Neural cell (in vitro differentiated cells): ENCODE measurements around the gene HSPBAP1. TPM values are rescaled to one million over a fixed set of nuclear protein-coding genes. Genes with fewer than 3 reads are reported as not detected.

ENCODE experiments used
- H2AFZ ChIP-seq: fragments of 200-600, 300-800 bp; sonication (generic), shearing (Covaris generic); 2 replicates; pipeline ENCODE4 v1.6.0; 2014; ENCODE audit warnings: low read depth, mild to moderate bottlenecking, antibody characterized with exemption, low read length, moderate library complexity
- H3F3A ChIP-seq: fragments of 200-600 bp; shearing (Covaris generic); 2 replicates; pipeline ENCODE4 v1.6.1; 2016; ENCODE audit warnings: mild to moderate bottlenecking, moderate library complexity, mixed read lengths, antibody characterized with exemption, low read length; ENCODE audit not compliant: insufficient read depth, poor library complexity, severe bottlenecking
- H3K27ac ChIP-seq: fragments of 200-600, 300-800 bp; sonication (generic), shearing (Covaris generic); 2 replicates; pipeline ENCODE4 v1.5.1; 2014; ENCODE audit warnings: mild to moderate bottlenecking, low read length, moderate library complexity
- H3K27me3 ChIP-seq: fragments of 300-800, 200-600 bp; sonication (generic), shearing (Covaris generic); 2 replicates; pipeline ENCODE4 v1.6.0; 2014; ENCODE audit warnings: mild to moderate bottlenecking, low read depth, low read length, moderate library complexity; ENCODE audit not compliant: insufficient read depth
- H3K36me3 ChIP-seq: fragments of 300-800, 200-600 bp; sonication (generic), shearing (Covaris generic); 2 replicates; pipeline ENCODE4 v1.5.1; 2014; ENCODE audit warnings: mild to moderate bottlenecking, antibody characterized with exemption, low read length, moderate library complexity; ENCODE audit not compliant: insufficient read depth
- H3K4me2 ChIP-seq: fragments of 300-800, 200-600 bp; sonication (generic), shearing (Covaris generic); 2 replicates; pipeline ENCODE4 v1.6.0; 2014; ENCODE audit warnings: mild to moderate bottlenecking, low read length
- H3K4me3 ChIP-seq: fragments of 300-800, 200-600 bp; sonication (generic), shearing (Covaris generic); 2 replicates; pipeline ENCODE4 v1.5.1; 2014; ENCODE audit warnings: mild to moderate bottlenecking, low read length, moderate library complexity
- H3K79me2 ChIP-seq: fragments of 200-600 bp; shearing (Covaris generic); replicated peaks from 2 replicates; pipeline ENCODE4 v1.6.0; 2014; ENCODE audit warnings: mild to moderate bottlenecking, low read length, moderate library complexity; ENCODE audit not compliant: insufficient read depth
- H3K9ac ChIP-seq: fragments of 300-800, 200-600 bp; sonication (generic), shearing (Covaris generic); 2 replicates; pipeline ENCODE4 v1.6.1; 2016; ENCODE audit warnings: mild to moderate bottlenecking, low read length, mixed read lengths
- H3K9me2 ChIP-seq: fragments of 200-600 bp; shearing (Covaris generic); 2 replicates; pipeline ENCODE4 v1.6.1; 2016; ENCODE audit warnings: mild to moderate bottlenecking, low read length, mixed read lengths; ENCODE audit not compliant: insufficient read depth
- H3K9me3 ChIP-seq: fragments of 200-600, 300-800 bp; sonication (generic), shearing (Covaris generic); 2 replicates; pipeline ENCODE4 v1.6.1; 2016; ENCODE audit warnings: mild to moderate bottlenecking, mixed run types, low read length, moderate library complexity, mixed read lengths
- H4K20me1 ChIP-seq: fragments of 200-600 bp; shearing (Covaris generic); 2 replicates; pipeline ENCODE4 v1.6.1; 2016; ENCODE audit warnings: mild to moderate bottlenecking, mixed run types; ENCODE audit not compliant: insufficient read depth
- CTCF ChIP-seq: fragments of 450-650 bp; IDR thresholded peaks from 2 replicates; pipeline ENCODE4 v1.5.1; 2014; ENCODE audit warnings: antibody characterized with exemption, mild to moderate bottlenecking, moderate library complexity; ENCODE audit not compliant: poor library complexity, severe bottlenecking
- EP300 ChIP-seq: fragments of 450-650 bp; conservative IDR thresholded peaks from 2 replicates; pipeline ENCODE4 v1.6.1; 2014; ENCODE audit warnings: antibody characterized with exemption, mild to moderate bottlenecking, moderate library complexity; ENCODE audit not compliant: poor library complexity, severe bottlenecking
- EZH2 ChIP-seq: fragments of 200-600, 300-800 bp; shearing (Covaris generic), sonication (generic); IDR thresholded peaks from 2 replicates; pipeline ENCODE4 v1.6.1; 2014; ENCODE audit warnings: antibody characterized with exemption, low read length, borderline replicate concordance, mild to moderate bottlenecking; ENCODE audit not compliant: insufficient read depth, poor library complexity, severe bottlenecking
- MXI1 ChIP-seq: fragments of 450-650 bp; conservative IDR thresholded peaks from 2 replicates; pipeline ENCODE4 v1.6.1; 2014; ENCODE audit warnings: antibody characterized with exemption, mild to moderate bottlenecking; ENCODE audit not compliant: poor library complexity, severe bottlenecking
- POLR2AphosphoS5 ChIP-seq: IDR thresholded peaks from 2 replicates; pipeline ENCODE4 v1.6.1; 2012
- RAD21 ChIP-seq: fragments of 450-650 bp; conservative IDR thresholded peaks from 2 replicates; pipeline ENCODE4 v1.6.1; 2014; ENCODE audit warnings: antibody characterized with exemption, mild to moderate bottlenecking, moderate library complexity
- REST ChIP-seq: IDR thresholded peaks from 2 replicates; pipeline ENCODE4 v1.6.1; 2012; ENCODE audit warnings: borderline replicate concordance
- SMC3 ChIP-seq: fragments of 450-650 bp; conservative IDR thresholded peaks from 2 replicates; pipeline ENCODE4 v1.6.1; 2014; ENCODE audit warnings: antibody characterized with exemption, mild to moderate bottlenecking, moderate library complexity; ENCODE audit not compliant: poor library complexity
- TAF1 ChIP-seq: IDR thresholded peaks from 2 replicates; pipeline ENCODE4 v1.6.1; 2012; ENCODE audit warnings: low read depth
- polyA plus RNA-seq: library from polyadenylated mRNA; depleted of rRNA; stranded (reverse); fragments of >200 nt; gene quantifications from 2 replicates; pipeline ENCODE4 v1.2.3, GENCODE V29; 2014

HSPBAP1 gene
- polyA plus RNA-seq, 1 donor from 2014 or later: 8.6 TPM

- no peaks in the 10 kb centered on the region for H3F3A ChIP-seq
- H3K36me3 ChIP-seq: no peaks in the 10 kb centered on the region
- TF ChIP-seq REST (no peak), SMC3 (no peak), EP300 (no peak), POLR2AphosphoS5 (no peak), RAD21 (no peak)
- no peaks in the 10 kb centered on the region for H4K20me1 ChIP-seq
- no peaks in the 10 kb centered on the region for H3K9me3 ChIP-seq
- no peak overlapping the region for H3K4me2 ChIP-seq
- H2AFZ ChIP-seq: no peak overlapping the region
- H3K9me2 ChIP-seq: no peaks in the 10 kb centered on the region
- no peaks in the 10 kb centered on the region for H3K27me3 ChIP-seq
- no peak overlapping the region for H3K9ac ChIP-seq
- no peaks in the 10 kb centered on the region for H3K79me2 ChIP-seq
- H3K4me3 ChIP-seq: no peak overlapping the region
- H3K27ac ChIP-seq: no peak overlapping the region
Measured at GRCh38 chr3:122758877-122759560, 34.6 kb downstream of the HSPBAP1 start.

- Histone ChIP-seq H3K36me3 (no peaks in the 10 kb centered on the region), H3K27ac (no peak overlapping the region), H2AFZ (no peak overlapping the region), H4K20me1 (no peaks in the 10 kb centered on the region), H3K9me2 (no peaks in the 10 kb centered on the region), H3K79me2 (no peaks in the 10 kb centered on the region), H3K4me2 (no peak overlapping the region), H3F3A (no peaks in the 10 kb centered on the region), H3K27me3 (no peaks in the 10 kb centered on the region), H3K9me3 (no peaks in the 10 kb centered on the region), H3K9ac (no peak overlapping the region), H3K4me3 (no peak overlapping the region)
- TF ChIP-seq POLR2AphosphoS5 (no peak), EZH2 (no peak), TAF1 (no peak), RAD21 (no peak), MXI1 (no peak)
Measured at GRCh38 chr3:122755491-122755890, 38.1 kb downstream of the HSPBAP1 start.

- H3K27ac ChIP-seq: no peak overlapping the region
- no peaks in the 10 kb centered on the region for H3F3A ChIP-seq
- H3K9me3 ChIP-seq: no peaks in the 10 kb centered on the region
- H3K27me3 ChIP-seq: no peaks in the 10 kb centered on the region
- H4K20me1 ChIP-seq: no peaks in the 10 kb centered on the region
- no peaks in the 10 kb centered on the region for H3K9me2 ChIP-seq
- no peak overlapping the region for H3K9ac ChIP-seq
- no peaks in the 10 kb centered on the region for H3K36me3 ChIP-seq
- no peak for TF ChIP-seq MXI1
- no peak for TF ChIP-seq CTCF
- no peak for TF ChIP-seq RAD21
- TF ChIP-seq SMC3: no peak
- no peak for TF ChIP-seq TAF1
- TF ChIP-seq EP300: no peak
- H2AFZ ChIP-seq: no peak overlapping the region
- no peak overlapping the region for H3K4me3 ChIP-seq
- H3K79me2 ChIP-seq: no peaks in the 10 kb centered on the region
- H3K4me2 ChIP-seq: no peak overlapping the region
Measured at GRCh38 chr3:122754929-122755328, 38.7 kb downstream of the HSPBAP1 start.
